Mammary epithelial cell (primary cell): ENCODE measurements around the gene JAG2.

Experiments
- CTCF ChIP-seq, 2 donors: IDR thresholded peaks in 1 of 2; conservative IDR thresholded peaks in 1 of 2; 2 replicates each; pipeline ENCODE4 v1.5.1; 2011 to 2012; ENCODE audit warnings: inconsistent platforms in 2 of 2, low read length in 2 of 2, mild to moderate bottlenecking in 2 of 2, control low read depth in 1 of 2, low read depth in 1 of 2; ENCODE audit not compliant: insufficient read depth in 1 of 2; ENCODE audit errors: extremely low read depth in 1 of 2
- EZH2 ChIP-seq: IDR thresholded peaks from 2 replicates; pipeline ENCODE4 v1.6.1; 2012; ENCODE audit warnings: low read length, inconsistent platforms, borderline replicate concordance

GRCh38 chr14:105153331-105153731 lies 15.2 kb downstream of the JAG2 start:
- TF ChIP-seq CTCF (conservative IDR thresholded peaks at IDR 0.05 in 1 of 2, IDR thresholded peaks at IDR 0.05 in 1 of 2; ENCODE audit: extremely low read depth in 1 of 2, insufficient read depth in 1 of 2, low read depth in 1 of 2, low read length in 2 of 2), result no peak
- TF ChIP-seq EZH2, result no peak
